GM12878 (cell line): ENCODE measurements around the gene KIF9. TPM values are rescaled to one million over a fixed set of nuclear protein-coding genes. Genes with fewer than 3 reads are reported as not detected.

ENCODE experiments used
- ATF7 ChIP-seq: fragments of 450-650 bp; IDR thresholded peaks from 2 replicates; pipeline ENCODE4 v1.6.1; 2016; ENCODE audit warnings: low read depth, mild to moderate bottlenecking
- BHLHE40 ChIP-seq, 2 experiments: fragments of 450-650 bp in 1 of 2; IDR thresholded peaks; 2 replicates each; pipeline ENCODE4 v1.6.1; 2011 to 2017; ENCODE audit warnings: low read depth in 2 of 2, borderline replicate concordance in 1 of 2, improper control_type of control experiment in 1 of 2, low read length in 1 of 2, mild to moderate bottlenecking in 1 of 2
- CHD4 ChIP-seq: fragments of 200-600 bp; sonication (generic); IDR thresholded peaks from 2 replicates; pipeline ENCODE4 v1.6.1; 2016; ENCODE audit warnings: mild to moderate bottlenecking
- EP300 ChIP-seq, 2 experiments: fragments of 150-350 bp in 1 of 2; IDR thresholded peaks; 2 replicates each; pipeline ENCODE4 v1.6.1; 2011 to 2012; ENCODE audit warnings: low read depth in 2 of 2, low read length in 2 of 2, borderline replicate concordance in 1 of 2, improper control_type of control experiment in 1 of 2, inconsistent platforms in 1 of 2; ENCODE audit not compliant: control insufficient read depth in 1 of 2
- HCFC1 ChIP-seq: fragments of 150-350 bp; IDR thresholded peaks from 2 replicates; pipeline ENCODE4 v1.6.1; 2014; ENCODE audit warnings: low read length
- MEF2A ChIP-seq: IDR thresholded peaks from 2 replicates; pipeline ENCODE4 v1.6.1; 2011; ENCODE audit warnings: low read depth, mild to moderate bottlenecking, low read length, moderate library complexity; ENCODE audit not compliant: insufficient read depth
- MLLT1 ChIP-seq: fragments of 450-650 bp; IDR thresholded peaks from 2 replicates; pipeline ENCODE4 v1.6.1; 2016; ENCODE audit warnings: mild to moderate bottlenecking
- POU2F2 ChIP-seq: IDR thresholded peaks from 3 replicates; pipeline ENCODE4 v1.6.1; 2011; ENCODE audit warnings: low read depth, mild to moderate bottlenecking, low read length, borderline replicate concordance
- REST ChIP-seq: IDR thresholded peaks from 2 replicates; pipeline ENCODE4 v1.6.1; 2012; ENCODE audit warnings: mild to moderate bottlenecking, low read depth, low read length
- SKIL ChIP-seq: fragments of 450-650 bp; IDR thresholded peaks from 2 replicates; pipeline ENCODE4 v1.6.1; 2017; ENCODE audit warnings: mild to moderate bottlenecking, low read depth, inconsistent platforms; ENCODE audit not compliant: poor library complexity, severe bottlenecking
- SMAD5 ChIP-seq: IDR thresholded peaks from 2 replicates; pipeline ENCODE4 v1.6.1; 2016; ENCODE audit warnings: antibody characterized with exemption, low read depth
- TCF3 ChIP-seq: IDR thresholded peaks from 2 replicates; pipeline ENCODE4 v1.6.1; 2012; ENCODE audit warnings: low read depth, mild to moderate bottlenecking, low read length, borderline replicate concordance; ENCODE audit not compliant: insufficient read depth
- YBX1 ChIP-seq: fragments of 450-650 bp; IDR thresholded peaks from 2 replicates; pipeline ENCODE4 v1.6.1; 2016; ENCODE audit warnings: antibody characterized with exemption
- polyA plus RNA-seq, 11 experiments: library from polyadenylated mRNA; depleted of rRNA in 4 of 11; unstranded in 6 of 11; stranded (reverse) in 5 of 11; fragments of >200 nt; fragmentation: Nextera tagmentation in 4 of 11; fragmentation: Illumina TruSeq in 1 of 11; extraction: Ambion mirVana in 4 of 11; extraction: Trizol in 1 of 11; gene quantifications; 1 replicate in 1 of 11; 2 replicates in 10 of 11; pipeline versions ENCODE4 v1.2.1 to v1.2.3, GENCODE V29; 2011 to 2016; ENCODE audit warnings: inconsistent platforms in 2 of 11, missing spikeins in 2 of 11, low read depth in 1 of 11
- total RNA-seq, 4 experiments: library from RNA; depleted of rRNA in 3 of 4; stranded (reverse); fragments of >200 nt in 3 of 4; fragmentation: Illumina TruSeq in 1 of 4; extraction: Trizol in 1 of 4; gene quantifications; 2 replicates each; pipeline versions ENCODE4 v1.2.1 to v1.2.3, GENCODE V29; 2013 to 2021
- TF ChIP-seq, protein P1 (sequence below): fragments of 450-650 bp; IDR thresholded peaks from 2 replicates; pipeline ENCODE4 v1.6.1; 2014; ENCODE audit warnings: mild to moderate bottlenecking
- TF ChIP-seq, protein P2 (sequence below): fragments of 450-650 bp; IDR thresholded peaks from 2 replicates; pipeline ENCODE4 v1.6.1; 2016; ENCODE audit warnings: mild to moderate bottlenecking, moderate library complexity, borderline replicate concordance

The KIF9 gene
- total and polyA plus RNA-seq, 10 of the 15 experiments (the other 5 are each of a cell fraction or from before 2014, with no cell fraction given): 3.0 to 10.2 (median 5.9) TPM

DNA sequence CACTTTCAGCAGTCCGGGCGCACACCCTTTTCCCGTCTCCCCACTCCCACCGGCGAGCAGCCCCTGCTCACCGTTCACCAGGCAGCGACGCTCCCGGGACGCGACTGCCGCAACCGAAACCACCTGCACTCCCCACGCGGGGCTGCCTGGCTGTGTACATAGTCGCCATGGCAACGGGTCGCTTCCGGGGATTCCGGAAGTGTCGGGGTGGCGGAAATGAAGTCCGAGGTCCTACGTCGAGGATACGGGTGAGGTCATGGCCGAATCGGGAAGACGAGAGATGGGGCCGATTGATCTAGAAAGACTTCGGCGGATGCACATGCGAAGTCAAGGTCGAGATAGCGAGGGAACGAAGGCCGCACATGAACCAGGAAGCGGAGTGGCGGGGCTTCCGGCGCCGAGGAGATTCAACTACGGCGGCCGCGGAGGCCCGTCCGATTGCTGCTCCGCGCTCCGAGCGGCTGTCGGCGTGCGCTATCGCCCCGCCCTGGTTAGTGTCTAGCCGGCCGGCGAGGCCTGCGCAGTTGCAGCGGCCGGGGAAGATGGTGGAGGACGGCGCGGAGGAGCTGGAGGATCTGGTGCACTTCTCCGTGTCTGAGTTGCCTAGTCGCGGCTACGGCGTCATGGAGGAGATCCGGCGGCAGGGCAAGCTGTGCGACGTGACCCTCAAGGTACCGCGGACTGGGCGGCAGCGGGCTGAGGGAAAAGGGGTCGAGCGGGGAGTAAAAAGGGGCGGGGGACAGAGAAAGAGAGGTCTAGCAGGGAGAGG, at the start of gene KIF9, which contains the start of gene KLHL18 (continued):
- TF ChIP-seq SMAD5: peak; percentile 35; the same call in 1 of the 2 replicates
- 0 out of 2 replicates have a peak, but pooled peaks have one; percentile 6 for TF ChIP-seq REST
- no peak for TF ChIP-seq YBX1
- peak; percentile 38; the same call in 1 of the 3 replicates for TF ChIP-seq POU2F2
- peak; percentile 84 for TF ChIP-seq MLLT1
- 0 out of 2 replicates have a peak, but pooled peaks have one; percentile 26 for TF ChIP-seq MEF2A
- TF ChIP-seq, protein P1, sequence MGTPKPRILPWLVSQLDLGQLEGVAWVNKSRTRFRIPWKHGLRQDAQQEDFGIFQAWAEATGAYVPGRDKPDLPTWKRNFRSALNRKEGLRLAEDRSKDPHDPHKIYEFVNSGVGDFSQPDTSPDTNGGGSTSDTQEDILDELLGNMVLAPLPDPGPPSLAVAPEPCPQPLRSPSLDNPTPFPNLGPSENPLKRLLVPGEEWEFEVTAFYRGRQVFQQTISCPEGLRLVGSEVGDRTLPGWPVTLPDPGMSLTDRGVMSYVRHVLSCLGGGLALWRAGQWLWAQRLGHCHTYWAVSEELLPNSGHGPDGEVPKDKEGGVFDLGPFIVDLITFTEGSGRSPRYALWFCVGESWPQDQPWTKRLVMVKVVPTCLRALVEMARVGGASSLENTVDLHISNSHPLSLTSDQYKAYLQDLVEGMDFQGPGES: peak; percentile 38; the same call in 1 of the 2 replicates
- peak; percentile 95 for TF ChIP-seq ATF7
- TF ChIP-seq, protein P2, sequence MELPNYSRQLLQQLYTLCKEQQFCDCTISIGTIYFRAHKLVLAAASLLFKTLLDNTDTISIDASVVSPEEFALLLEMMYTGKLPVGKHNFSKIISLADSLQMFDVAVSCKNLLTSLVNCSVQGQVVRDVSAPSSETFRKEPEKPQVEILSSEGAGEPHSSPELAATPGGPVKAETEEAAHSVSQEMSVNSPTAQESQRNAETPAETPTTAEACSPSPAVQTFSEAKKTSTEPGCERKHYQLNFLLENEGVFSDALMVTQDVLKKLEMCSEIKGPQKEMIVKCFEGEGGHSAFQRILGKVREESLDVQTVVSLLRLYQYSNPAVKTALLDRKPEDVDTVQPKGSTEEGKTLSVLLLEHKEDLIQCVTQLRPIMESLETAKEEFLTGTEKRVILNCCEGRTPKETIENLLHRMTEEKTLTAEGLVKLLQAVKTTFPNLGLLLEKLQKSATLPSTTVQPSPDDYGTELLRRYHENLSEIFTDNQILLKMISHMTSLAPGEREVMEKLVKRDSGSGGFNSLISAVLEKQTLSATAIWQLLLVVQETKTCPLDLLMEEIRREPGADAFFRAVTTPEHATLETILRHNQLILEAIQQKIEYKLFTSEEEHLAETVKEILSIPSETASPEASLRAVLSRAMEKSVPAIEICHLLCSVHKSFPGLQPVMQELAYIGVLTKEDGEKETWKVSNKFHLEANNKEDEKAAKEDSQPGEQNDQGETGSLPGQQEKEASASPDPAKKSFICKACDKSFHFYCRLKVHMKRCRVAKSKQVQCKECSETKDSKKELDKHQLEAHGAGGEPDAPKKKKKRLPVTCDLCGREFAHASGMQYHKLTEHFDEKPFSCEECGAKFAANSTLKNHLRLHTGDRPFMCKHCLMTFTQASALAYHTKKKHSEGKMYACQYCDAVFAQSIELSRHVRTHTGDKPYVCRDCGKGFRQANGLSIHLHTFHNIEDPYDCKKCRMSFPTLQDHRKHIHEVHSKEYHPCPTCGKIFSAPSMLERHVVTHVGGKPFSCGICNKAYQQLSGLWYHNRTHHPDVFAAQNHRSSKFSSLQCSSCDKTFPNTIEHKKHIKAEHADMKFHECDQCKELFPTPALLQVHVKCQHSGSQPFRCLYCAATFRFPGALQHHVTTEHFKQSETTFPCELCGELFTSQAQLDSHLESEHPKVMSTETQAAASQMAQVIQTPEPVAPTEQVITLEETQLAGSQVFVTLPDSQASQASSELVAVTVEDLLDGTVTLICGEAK: peak; percentile 97
- TF ChIP-seq BHLHE40 (IDR thresholded peaks at IDR 0.05; ENCODE audit: borderline replicate concordance in 1 of 2, low read depth in 2 of 2, low read length in 1 of 2): peak; percentile 34 to 82; a peak in 1 of 4 replicates
- no peak for TF ChIP-seq CHD4
- no peak for TF ChIP-seq SKIL
- peak; percentile 65 for TF ChIP-seq HCFC1
- TF ChIP-seq TCF3: peak; percentile 89; the same call in 1 of the 2 replicates
- no peak; a peak in 1 of 4 replicates for TF ChIP-seq EP300 (IDR thresholded peaks at IDR 0.05; ENCODE audit: borderline replicate concordance in 1 of 2, control insufficient read depth in 1 of 2, low read depth in 2 of 2, low read length in 2 of 2)
